Epithelial cell of proximal tubule (primary cell): ENCODE data around the gene TPBGL. TPM values are rescaled to one million over a fixed set of nuclear protein-coding genes. Genes with fewer than 3 reads are reported as not detected.

Experiments
- DNase-seq: peaks from one replicate; pipeline ENCODE4 v3.0.0-alpha.2; 2011; ENCODE audit warnings: low read depth
- H3K4me3 ChIP-seq: 2 replicates; pipeline ENCODE4 v1.5.1; 2011; ENCODE audit warnings: low read depth, mild to moderate bottlenecking, low read length
- total RNA-seq: library from RNA; depleted of rRNA; stranded (reverse); fragments of >200 nt; gene quantifications from 2 replicates; pipeline ENCODE4 v1.2.3, GENCODE V29; 2015
- TF ChIP-seq, protein P1 (sequence below): conservative IDR thresholded peaks from 2 replicates; pipeline ENCODE4 v1.5.1; 2012; ENCODE audit warnings: low read depth, mild to moderate bottlenecking, low read length

TPBGL gene
- total RNA-seq, 1 donor from 2014 or later: not detected

DNA sequence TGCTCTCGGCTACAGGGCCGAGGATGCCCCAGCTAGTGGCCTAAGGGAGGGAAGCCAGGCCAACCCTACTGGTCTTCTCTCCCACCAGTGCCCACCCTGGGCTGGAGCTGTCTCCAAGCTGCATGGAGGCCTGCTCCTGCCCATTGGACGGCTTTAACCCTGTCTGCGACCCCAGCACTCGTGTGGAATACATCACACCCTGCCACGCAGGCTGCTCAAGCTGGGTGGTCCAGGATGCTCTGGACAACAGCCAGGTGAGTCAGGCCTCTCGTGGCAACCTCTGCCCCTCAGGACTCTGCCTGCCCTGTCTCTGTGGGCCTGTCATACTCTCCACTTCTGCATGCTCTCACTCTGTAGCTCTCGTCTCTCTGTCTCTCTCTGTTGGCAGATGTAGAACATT lies 44.1 kb upstream of the TPBGL start:
- DNase-seq: no peak
- TF ChIP-seq, protein P1, sequence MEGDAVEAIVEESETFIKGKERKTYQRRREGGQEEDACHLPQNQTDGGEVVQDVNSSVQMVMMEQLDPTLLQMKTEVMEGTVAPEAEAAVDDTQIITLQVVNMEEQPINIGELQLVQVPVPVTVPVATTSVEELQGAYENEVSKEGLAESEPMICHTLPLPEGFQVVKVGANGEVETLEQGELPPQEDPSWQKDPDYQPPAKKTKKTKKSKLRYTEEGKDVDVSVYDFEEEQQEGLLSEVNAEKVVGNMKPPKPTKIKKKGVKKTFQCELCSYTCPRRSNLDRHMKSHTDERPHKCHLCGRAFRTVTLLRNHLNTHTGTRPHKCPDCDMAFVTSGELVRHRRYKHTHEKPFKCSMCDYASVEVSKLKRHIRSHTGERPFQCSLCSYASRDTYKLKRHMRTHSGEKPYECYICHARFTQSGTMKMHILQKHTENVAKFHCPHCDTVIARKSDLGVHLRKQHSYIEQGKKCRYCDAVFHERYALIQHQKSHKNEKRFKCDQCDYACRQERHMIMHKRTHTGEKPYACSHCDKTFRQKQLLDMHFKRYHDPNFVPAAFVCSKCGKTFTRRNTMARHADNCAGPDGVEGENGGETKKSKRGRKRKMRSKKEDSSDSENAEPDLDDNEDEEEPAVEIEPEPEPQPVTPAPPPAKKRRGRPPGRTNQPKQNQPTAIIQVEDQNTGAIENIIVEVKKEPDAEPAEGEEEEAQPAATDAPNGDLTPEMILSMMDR: no peak
- H3K4me3 ChIP-seq: no peak overlapping the region

DNA sequence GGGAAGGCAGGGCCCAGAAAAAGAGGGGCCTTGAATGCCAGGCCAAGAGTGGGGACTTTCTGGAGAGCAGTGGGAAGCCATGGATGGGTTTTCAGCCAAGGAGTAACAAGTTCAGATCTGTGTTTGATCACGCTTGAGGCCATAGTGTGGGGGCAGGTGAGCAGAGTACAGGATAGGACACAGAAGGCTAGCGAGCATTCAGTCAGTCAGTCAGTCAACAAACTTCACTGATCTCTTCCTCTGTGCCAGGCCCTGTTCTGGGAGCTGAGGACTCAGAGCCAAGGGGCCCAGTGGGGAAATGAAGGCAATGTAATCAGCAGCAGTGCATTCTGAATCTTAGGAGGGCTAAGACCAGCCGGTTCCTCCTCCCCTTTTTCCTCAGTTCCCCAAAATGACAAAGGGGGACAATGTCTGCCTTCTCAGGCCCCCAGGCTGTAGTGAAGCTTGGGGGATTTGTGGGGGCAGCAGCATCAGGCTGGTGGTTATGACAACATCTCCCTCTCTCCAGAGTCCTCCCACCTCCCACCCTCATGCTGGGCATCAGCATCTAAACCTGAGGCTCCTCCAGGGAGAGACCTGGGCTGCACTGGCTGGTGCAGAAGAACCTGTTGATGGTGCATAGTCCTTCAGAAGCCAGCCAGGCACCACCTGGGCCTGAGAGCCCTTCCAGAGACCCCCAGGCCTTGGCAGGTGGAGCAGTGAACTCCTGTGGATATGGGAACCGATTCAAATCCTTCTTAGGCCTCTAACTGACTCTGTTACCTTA lies 42.9 kb upstream of the TPBGL start:
- TF ChIP-seq, protein P1: no peak
- no peak overlapping the region for H3K4me3 ChIP-seq

DNA sequence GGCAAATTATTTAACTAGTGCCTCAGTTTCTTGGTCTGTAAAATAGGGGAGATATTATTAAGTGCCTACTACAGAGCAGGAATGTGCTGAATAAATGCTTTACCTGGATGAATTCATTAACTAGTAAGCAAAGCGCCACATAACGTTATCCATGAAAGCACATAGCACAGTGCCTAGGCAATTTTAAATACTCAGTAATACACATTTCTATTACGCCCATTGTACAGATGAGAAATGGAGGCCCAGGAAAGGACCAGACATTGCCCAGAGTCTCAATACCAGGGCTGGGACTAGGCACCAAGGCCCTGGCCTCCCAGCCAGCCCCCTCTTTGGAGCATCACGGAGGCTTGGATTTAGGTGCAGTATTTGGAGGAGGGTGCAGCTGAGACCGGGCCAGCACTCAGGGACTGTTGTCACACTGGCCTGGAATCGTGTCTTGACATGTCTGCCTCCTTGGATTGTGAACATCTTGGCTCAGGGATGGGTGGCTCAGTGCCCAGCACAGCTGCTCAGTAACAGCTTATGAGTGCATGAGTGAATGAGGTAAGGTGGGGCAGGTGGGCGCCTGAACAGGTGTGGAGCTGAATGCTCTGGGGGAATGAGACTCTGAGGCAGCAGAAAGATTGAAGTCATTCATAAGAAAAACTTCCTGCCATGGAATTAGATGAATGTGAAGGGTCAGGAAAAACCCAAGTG lies 42.1 kb upstream of the TPBGL start:
- TF ChIP-seq, protein P1: no peak
- no peak overlapping the region for H3K4me3 ChIP-seq
- no peak for DNase-seq

More for the DNA sequence above, 42.9 kb upstream of the TPBGL start:
- DNase-seq: no peak

DNA sequence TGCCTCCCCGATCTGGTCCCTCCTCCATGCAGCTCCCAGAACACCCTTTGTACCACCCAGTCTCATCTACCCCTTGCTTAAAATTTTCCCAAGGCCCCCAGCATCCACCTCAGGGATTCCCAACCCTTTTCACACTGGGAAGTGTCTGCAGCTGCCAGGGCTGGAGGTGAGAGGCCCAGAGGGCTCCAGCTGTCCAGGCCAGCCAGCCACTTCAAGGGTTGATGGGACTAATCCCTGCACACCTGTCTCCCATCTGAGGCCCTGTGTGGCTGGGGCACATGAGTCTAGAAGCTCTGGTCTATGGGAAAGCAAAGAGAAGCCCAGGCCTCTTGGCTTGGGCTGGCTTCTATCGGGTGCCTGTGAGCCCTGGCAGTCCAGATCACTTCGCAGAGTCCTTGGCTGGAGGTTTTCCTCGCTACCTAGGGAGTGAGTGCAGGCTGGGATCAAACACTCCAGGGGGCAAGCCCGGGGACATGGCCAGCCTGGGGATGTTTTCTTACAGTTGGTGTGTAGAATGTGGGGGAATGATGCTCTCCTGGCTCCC lies 41.1 kb upstream of the TPBGL start:
- no peak for DNase-seq
- TF ChIP-seq, protein P1: no peak
- no peak overlapping the region for H3K4me3 ChIP-seq

DNA sequence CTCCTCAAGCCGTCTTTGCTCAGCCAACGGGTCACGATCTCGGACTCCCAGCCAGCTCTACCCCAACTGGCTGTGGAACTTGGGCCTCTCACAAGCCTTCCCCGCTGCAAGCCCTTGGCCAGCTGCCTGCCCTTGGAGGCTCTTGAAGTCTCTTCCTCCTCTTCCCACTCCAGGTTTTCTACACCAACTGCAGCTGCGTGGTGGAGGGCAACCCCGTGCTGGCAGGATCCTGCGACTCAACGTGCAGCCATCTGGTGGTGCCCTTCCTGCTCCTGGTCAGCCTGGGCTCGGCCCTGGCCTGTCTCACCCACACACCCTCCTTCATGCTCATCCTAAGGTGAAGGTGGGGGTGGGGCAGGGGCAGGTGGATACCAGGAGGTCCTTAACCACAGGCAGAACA lies 40.5 kb upstream of the TPBGL start:
- no peak overlapping the region for H3K4me3 ChIP-seq
- TF ChIP-seq, protein P1: no peak
- no peak for DNase-seq

DNA sequence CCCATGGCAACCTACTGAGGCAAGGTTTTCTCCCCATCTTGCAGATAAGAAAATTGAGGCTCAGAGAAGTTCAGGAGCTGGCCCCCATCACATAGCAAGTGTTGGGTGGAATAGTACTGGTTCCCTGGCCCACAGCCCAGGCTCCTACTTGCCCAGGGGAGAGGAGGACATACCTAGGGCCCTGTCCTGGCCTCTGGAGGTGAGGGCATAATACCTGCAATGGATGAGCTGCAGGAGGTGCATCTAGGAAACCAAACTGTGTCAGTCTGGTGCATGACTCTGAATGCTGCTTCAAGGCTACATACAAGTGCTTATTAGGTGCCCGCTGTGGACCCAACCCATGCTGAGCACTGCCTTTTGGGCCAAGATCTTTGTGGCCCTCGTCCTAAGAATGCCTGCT lies 40.0 kb upstream of the TPBGL start:
- TF ChIP-seq, protein P1: no peak
- no peak overlapping the region for H3K4me3 ChIP-seq

More for the DNA sequence above, 40.0 kb upstream of the TPBGL start:
- no peak for DNase-seq
